Upper lobe of left lung (tissue), 6 donors: Measurements from ENCODE around the gene GART. TPM values are rescaled to one million over a fixed set of nuclear protein-coding genes. Genes with fewer than 3 reads are reported as not detected.

ENCODE experiments used
- ATAC-seq, 2 donors: fragments of 200-7000 bp; cut with Tn5 transposase; one replicate each; pipeline ENCODE4 v1.9.1; 2022; ENCODE audit warnings: mild to moderate bottlenecking in 2 of 2, moderate library complexity in 2 of 2; ENCODE audit not compliant: low FRiP score in 2 of 2
- DNase-seq, 2 donors: peaks; one replicate each; pipeline ENCODE4 v3.0.0-alpha.2; 2019 to 2020
- H3K27ac ChIP-seq, 4 donors: fragments of 200-600 bp; sonication (generic); one replicate each; pipeline ENCODE4 v1.5.1; 2016 to 2019
- H3K27me3 ChIP-seq, 4 donors: fragments of 200-600 bp; sonication (generic); one replicate each; pipeline ENCODE4 v1.5.1; 2017 to 2019
- H3K36me3 ChIP-seq, 4 donors: fragments of 200-600 bp; sonication (generic); one replicate each; pipeline ENCODE4 v1.5.1; 2016 to 2019
- H3K4me1 ChIP-seq, 4 donors: fragments of 200-600 bp; sonication (generic); one replicate each; pipeline ENCODE4 v1.5.1; 2018 to 2019
- H3K4me3 ChIP-seq, 4 donors: fragments of 200-600 bp; sonication (generic); one replicate each; pipeline ENCODE4 v1.5.1; 2017 to 2019; ENCODE audit warnings: mild to moderate bottlenecking in 2 of 4, moderate library complexity in 1 of 4
- H3K9me3 ChIP-seq, 4 donors: fragments of 200-600 bp; sonication (generic); one replicate each; pipeline ENCODE4 v1.5.1; 2018 to 2019
- EP300 ChIP-seq, 4 donors: sonication (generic); formaldehyde crosslinking; IDR thresholded peaks; one replicate each; pipeline ENCODE4 v1.5.1; 2017; ENCODE audit warnings: antibody characterized with exemption in 4 of 4, control low read depth in 2 of 4
- POLR2A ChIP-seq, 4 donors: fragments of 450-650 bp; IDR thresholded peaks; one replicate each; pipeline ENCODE4 v1.5.1; 2016 to 2017; ENCODE audit warnings: antibody characterized with exemption in 4 of 4, mild to moderate bottlenecking in 2 of 4
- POLR2AphosphoS5 ChIP-seq, 2 donors: sonication (generic); formaldehyde crosslinking; IDR thresholded peaks; one replicate each; pipeline ENCODE4 v1.5.1; 2017; ENCODE audit warnings: antibody characterized with exemption in 2 of 2
- WGBS, 2 donors: methylation state at CpG; one replicate each; pipeline ENCODE4 v1.1.5; 2017 to 2018; 5-methylcytosine and 5-hydroxymethylcytosine counted together
- total RNA-seq, 6 donors: library from RNA; depleted of rRNA in 4 of 6; stranded (reverse); fragments of >200 nt in 4 of 6; gene quantifications; one replicate each; pipeline versions ENCODE4 v1.1.0 to v1.2.1, GENCODE V29; 2016 to 2021
- TF ChIP-seq, protein P1 (sequence below), 6 experiments: fragments of 450-650 bp in 4 of 6; fragments of 200-600 bp in 2 of 6; sonication (generic) in 2 of 6; IDR thresholded peaks; one replicate each; pipeline ENCODE4 v1.5.1; 2016 to 2019; ENCODE audit warnings: antibody characterized with exemption in 6 of 6
- donor health status: DM: no; HTN: no; CAD: no; lungs with moderate emphysema.
- donor health status: DM: no; HTN: yes; CAD: no; lungs with severe emphysema.

GART gene
- total RNA-seq, 6 donors from 2014 or later, result 55.9 to 89.8 (median 64.3) TPM

GRCh38 chr21:33554982-33555344 is 13.0 kb upstream of the GART start:
- no peaks in the 10 kb centered on the region for H3K9me3 ChIP-seq
- 96 to 97% methylated on average over 28 to 32 of the region's 32 CpGs for WGBS, 2 donors
- DNase-seq, result peak in 1 of 2 donors; percentile 73
- H3K4me1 ChIP-seq, result peaks cover 10 to 14% (median 11%) of the 10 kb centered on the region in 4 donors
- H3K36me3 ChIP-seq, result peaks cover 72 to 98% (median 83%) of the 10 kb centered on the region in 4 donors
- H3K27me3 ChIP-seq, result no peaks in the 10 kb centered on the region
- H3K27ac ChIP-seq, result no peak overlapping the region
- no peak overlapping the region for H3K4me3 ChIP-seq
- no peak for ATAC-seq
- TF ChIP-seq POLR2AphosphoS5 (IDR thresholded peaks at IDR 0.05), result no peak
- TF ChIP-seq, protein P1, sequence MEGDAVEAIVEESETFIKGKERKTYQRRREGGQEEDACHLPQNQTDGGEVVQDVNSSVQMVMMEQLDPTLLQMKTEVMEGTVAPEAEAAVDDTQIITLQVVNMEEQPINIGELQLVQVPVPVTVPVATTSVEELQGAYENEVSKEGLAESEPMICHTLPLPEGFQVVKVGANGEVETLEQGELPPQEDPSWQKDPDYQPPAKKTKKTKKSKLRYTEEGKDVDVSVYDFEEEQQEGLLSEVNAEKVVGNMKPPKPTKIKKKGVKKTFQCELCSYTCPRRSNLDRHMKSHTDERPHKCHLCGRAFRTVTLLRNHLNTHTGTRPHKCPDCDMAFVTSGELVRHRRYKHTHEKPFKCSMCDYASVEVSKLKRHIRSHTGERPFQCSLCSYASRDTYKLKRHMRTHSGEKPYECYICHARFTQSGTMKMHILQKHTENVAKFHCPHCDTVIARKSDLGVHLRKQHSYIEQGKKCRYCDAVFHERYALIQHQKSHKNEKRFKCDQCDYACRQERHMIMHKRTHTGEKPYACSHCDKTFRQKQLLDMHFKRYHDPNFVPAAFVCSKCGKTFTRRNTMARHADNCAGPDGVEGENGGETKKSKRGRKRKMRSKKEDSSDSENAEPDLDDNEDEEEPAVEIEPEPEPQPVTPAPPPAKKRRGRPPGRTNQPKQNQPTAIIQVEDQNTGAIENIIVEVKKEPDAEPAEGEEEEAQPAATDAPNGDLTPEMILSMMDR (IDR thresholded peaks at IDR 0.05), result no peak
- TF ChIP-seq EP300 (IDR thresholded peaks at IDR 0.05), result no peak
- no peak for TF ChIP-seq POLR2A (IDR thresholded peaks at IDR 0.05)

DNA sequence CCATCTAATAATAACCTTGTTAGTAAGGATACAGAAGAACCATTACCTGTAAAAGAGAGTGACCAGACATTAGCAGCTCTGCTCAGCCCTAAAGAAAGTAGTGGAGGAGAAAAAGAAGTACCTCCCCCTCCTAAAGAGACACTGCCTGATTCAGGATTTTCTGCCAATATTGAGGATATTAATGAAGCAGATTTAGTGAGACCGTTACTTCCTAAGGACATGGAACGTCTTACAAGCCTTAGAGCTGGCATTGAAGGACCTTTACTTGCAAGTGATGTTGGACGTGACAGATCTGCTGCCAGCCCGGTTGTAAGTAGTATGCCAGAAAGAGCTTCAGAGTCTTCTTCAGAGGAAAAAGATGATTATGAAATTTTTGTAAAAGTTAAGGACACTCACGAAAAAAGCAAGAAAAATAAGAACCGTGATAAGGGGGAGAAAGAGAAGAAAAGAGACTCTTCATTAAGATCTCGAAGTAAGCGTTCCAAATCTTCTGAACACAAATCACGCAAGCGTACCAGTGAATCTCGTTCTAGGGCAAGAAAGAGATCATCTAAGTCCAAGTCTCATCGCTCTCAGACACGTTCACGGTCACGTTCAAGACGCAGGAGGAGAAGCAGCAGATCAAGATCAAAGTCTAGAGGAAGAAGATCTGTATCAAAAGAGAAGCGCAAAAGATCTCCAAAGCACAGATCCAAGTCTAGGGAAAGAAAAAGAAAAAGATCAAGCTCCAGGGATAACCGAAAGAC is 12.5 kb upstream of the GART start:
- peaks cover 10 to 14% (median 11%) of the 10 kb centered on the region in 4 donors for H3K4me1 ChIP-seq
- TF ChIP-seq POLR2A (IDR thresholded peaks at IDR 0.05), result no peak
- TF ChIP-seq EP300 (IDR thresholded peaks at IDR 0.05), result no peak
- TF ChIP-seq POLR2AphosphoS5 (IDR thresholded peaks at IDR 0.05), result no peak
- TF ChIP-seq, protein P1 (IDR thresholded peaks at IDR 0.05), result no peak
- H3K27me3 ChIP-seq, result no peaks in the 10 kb centered on the region
- H3K9me3 ChIP-seq, result no peaks in the 10 kb centered on the region
- ATAC-seq (no peak), DNase-seq (no peak)
- H3K27ac ChIP-seq, result no peak overlapping the region
- H3K4me3 ChIP-seq, result no peak overlapping the region
- H3K36me3 ChIP-seq, result peaks cover 70 to 98% (median 83%) of the 10 kb centered on the region in 4 donors
- 94 to 95% methylated on average over 18 of the region's 18 CpGs for WGBS, 2 donors

DNA sequence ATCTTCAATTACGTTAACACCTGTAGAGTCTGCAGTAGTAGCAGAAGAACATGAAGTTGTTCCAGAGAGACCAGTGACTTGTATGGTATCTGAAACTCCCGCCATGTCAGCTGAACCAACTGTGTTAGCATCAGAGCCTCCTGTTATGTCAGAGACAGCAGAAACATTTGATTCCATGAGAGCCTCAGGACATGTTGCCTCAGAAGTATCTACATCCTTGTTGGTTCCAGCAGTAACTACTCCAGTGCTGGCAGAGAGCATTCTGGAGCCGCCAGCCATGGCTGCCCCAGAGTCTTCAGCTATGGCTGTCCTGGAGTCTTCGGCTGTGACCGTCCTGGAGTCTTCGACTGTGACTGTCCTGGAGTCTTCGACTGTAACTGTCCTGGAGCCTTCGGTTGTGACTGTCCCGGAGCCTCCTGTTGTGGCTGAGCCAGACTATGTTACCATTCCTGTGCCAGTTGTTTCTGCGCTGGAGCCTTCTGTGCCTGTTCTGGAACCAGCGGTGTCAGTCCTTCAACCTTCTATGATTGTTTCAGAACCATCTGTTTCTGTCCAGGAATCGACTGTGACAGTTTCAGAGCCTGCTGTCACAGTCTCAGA is 11.2 kb upstream of the GART start:
- 97 to 100% methylated on average over 9 to 12 of the region's 12 CpGs for WGBS, 2 donors
- Histone ChIP-seq H3K9me3 (no peaks in the 10 kb centered on the region), H3K4me3 (no peak overlapping the region), H3K36me3 (peaks cover 58 to 98% (median 80%) of the 10 kb centered on the region in 4 donors), H3K4me1 (peaks cover 10 to 14% (median 12%) of the 10 kb centered on the region in 4 donors), H3K27me3 (no peaks in the 10 kb centered on the region), H3K27ac (no peak overlapping the region)
- TF ChIP-seq, protein P1 (IDR thresholded peaks at IDR 0.05), result no peak
- TF ChIP-seq EP300 (IDR thresholded peaks at IDR 0.05), result no peak
- TF ChIP-seq POLR2A (IDR thresholded peaks at IDR 0.05), result no peak
- no peak for TF ChIP-seq POLR2AphosphoS5 (IDR thresholded peaks at IDR 0.05)
- DNase-seq, result no peak
- no peak for ATAC-seq

- DNase-seq (no peak), ATAC-seq (no peak)
- Histone ChIP-seq H3K27me3 (no peaks in the 10 kb centered on the region), H3K27ac (no peak overlapping the region), H3K9me3 (no peaks in the 10 kb centered on the region), H3K4me3 (no peak overlapping the region), H3K4me1 (peaks cover 10 to 14% (median 12%) of the 10 kb centered on the region in 4 donors), H3K36me3 (peaks cover 55 to 98% (median 80%) of the 10 kb centered on the region in 4 donors)
- TF ChIP-seq, protein P1 (IDR thresholded peaks at IDR 0.05), result no peak
- TF ChIP-seq POLR2A (IDR thresholded peaks at IDR 0.05) (no peak), EP300 (IDR thresholded peaks at IDR 0.05) (no peak), POLR2AphosphoS5 (IDR thresholded peaks at IDR 0.05) (no peak)
- 95 to 98% methylated on average over 22 to 24 of the region's 24 CpGs for WGBS, 2 donors
Observed at GRCh38 chr21:33552093-33552998, 10.4 kb upstream of the GART start.
